Gastroesophageal sphincter (tissue), 4 donors: Measurements from ENCODE around the gene MADD. TPM values are rescaled to one million over a fixed set of nuclear protein-coding genes. Genes with fewer than 3 reads are reported as not detected.
"Not testable (repeated sequence)": the region's sequence is repeated elsewhere in the genome, so short reads cannot be mapped to it uniquely, and the experiment has no call there.

ENCODE experiments used
- ATAC-seq: fragments of 150-250 bp; one replicate; pipeline ENCODE4 v1.9.1; 2016; ENCODE audit warnings: mild to moderate bottlenecking, moderate library complexity
- H3K27ac ChIP-seq, 4 donors: fragments of 200-600 bp; sonication (generic) in 3 of 4; 1 replicate in 3 of 4; 2 replicates in 1 of 4; pipeline ENCODE4 v1.5.1; 2016 to 2019
- H3K27me3 ChIP-seq: fragments of 200-600 bp; sonication (generic); one replicate; pipeline ENCODE4 v1.5.1; 2019
- H3K36me3 ChIP-seq, 2 donors: fragments of 200-600 bp; sonication (generic); one replicate each; pipeline ENCODE4 v1.5.1; 2019; ENCODE audit warnings: control low read depth in 1 of 2
- H3K4me1 ChIP-seq, 3 donors: fragments of 200-600 bp; sonication (generic); 1 replicate in 2 of 3; 2 replicates in 1 of 3; pipeline ENCODE4 v1.5.1; 2016 to 2019; ENCODE audit warnings: control low read depth in 2 of 3
- H3K4me3 ChIP-seq, 2 donors: fragments of 200-600 bp; sonication (generic); one replicate each; pipeline ENCODE4 v1.5.1; 2019; ENCODE audit warnings: mild to moderate bottlenecking in 1 of 2, moderate library complexity in 1 of 2
- H3K9me3 ChIP-seq, 3 donors: fragments of 200-600 bp; sonication (generic); one replicate each; pipeline ENCODE4 v1.5.1; 2017 to 2019; ENCODE audit warnings: control low read depth in 2 of 3
- CTCF ChIP-seq, 4 experiments: fragments of 200-600 bp in 2 of 4; fragments of 450-650 bp in 2 of 4; sonication (generic) in 1 of 4; IDR thresholded peaks; one replicate each; pipeline ENCODE4 v1.5.1; 2017 to 2019; ENCODE audit warnings: antibody characterized with exemption in 4 of 4, mild to moderate bottlenecking in 2 of 4, moderate library complexity in 2 of 4
- EP300 ChIP-seq: sonication (generic); formaldehyde crosslinking; IDR thresholded peaks from one replicate; pipeline ENCODE4 v1.6.1; 2017; ENCODE audit warnings: antibody characterized with exemption, mild to moderate bottlenecking
- POLR2A ChIP-seq, 2 donors: fragments of 450-650 bp; IDR thresholded peaks; one replicate each; pipeline ENCODE4 v1.6.1; 2017; ENCODE audit warnings: antibody characterized with exemption in 2 of 2, mild to moderate bottlenecking in 2 of 2, moderate library complexity in 1 of 2
- POLR2AphosphoS5 ChIP-seq: sonication (generic); formaldehyde crosslinking; IDR thresholded peaks from one replicate; pipeline ENCODE4 v1.6.1; 2017; ENCODE audit warnings: antibody characterized with exemption
- whole genome bisulfite sequencing, 2 donors: methylation state at CpG; one replicate each; pipeline ENCODE4 v1.1.5; 2018; ENCODE audit warnings: low coverage in 1 of 2; 5-methylcytosine and 5-hydroxymethylcytosine counted together
- total RNA-seq, 4 donors: library from RNA; depleted of rRNA; stranded (reverse); fragments of >200 nt; gene quantifications; one replicate each; pipeline ENCODE4 v1.1.0, GENCODE V29; 2016

Gene MADD
- total RNA-seq, 4 donors from 2014 or later: 23.7 to 33.9 (median 29.4) TPM

GRCh38 chr11:47305734-47306483 is 36.0 kb downstream of the MADD start:
- no peak overlapping the region for H3K27ac ChIP-seq
- ATAC-seq: no peak
- WGBS, 2 donors: 88% methylated on average over 1 of the region's 3 CpGs; no CpG with 5 or more reads in 1 of the 2 donors
- no peaks in the 10 kb centered on the region for H3K27me3 ChIP-seq
- H3K4me3 ChIP-seq: no peak overlapping the region
- peaks cover 3 to 100% of the 10 kb centered on the region in 2 donors for H3K36me3 ChIP-seq
- peaks cover 0 to 22% (median 0%) of the 10 kb centered on the region in 3 donors for H3K9me3 ChIP-seq
- TF ChIP-seq POLR2AphosphoS5 (no peak), CTCF (IDR thresholded peaks at IDR 0.05) (no peak), POLR2A (IDR thresholded peaks at IDR 0.05) (no peak), EP300 (no peak)
- H3K4me1 ChIP-seq: no peaks in the 10 kb centered on the region

DNA sequence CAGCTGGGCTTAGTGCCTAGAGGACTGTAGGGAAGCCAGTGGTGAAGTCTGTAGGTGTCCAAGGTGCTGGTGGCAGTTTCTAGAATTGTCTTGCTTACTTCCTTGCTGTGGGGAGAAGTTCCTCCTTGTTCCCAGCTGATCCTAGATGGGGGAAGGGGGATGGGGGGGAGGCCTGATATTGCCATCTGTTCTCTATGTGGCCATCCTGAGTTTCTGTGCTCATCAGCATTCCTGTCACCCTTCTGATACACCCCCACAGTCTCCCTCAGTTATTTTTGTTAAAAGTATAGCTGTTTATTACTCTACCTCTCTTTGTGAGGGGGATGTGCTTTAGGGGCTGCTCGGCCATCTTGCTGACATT is 36.5 kb downstream of the MADD start:
- no peak overlapping the region for H3K4me3 ChIP-seq
- peaks cover 3 to 100% of the 10 kb centered on the region in 2 donors for H3K36me3 ChIP-seq
- H3K27me3 ChIP-seq: no peaks in the 10 kb centered on the region
- 33 to 92% methylated on average over 1 of the region's 1 CpG for WGBS, 2 donors
- ATAC-seq: no peak
- H3K27ac ChIP-seq: no peak overlapping the region
- peaks cover 0 to 22% (median 0%) of the 10 kb centered on the region in 3 donors for H3K9me3 ChIP-seq
- TF ChIP-seq EP300: no peak
- H3K4me1 ChIP-seq: no peaks in the 10 kb centered on the region

GRCh38 chr11:47308050-47308823 is 38.3 kb downstream of the MADD start:
- H3K9me3 ChIP-seq: peaks cover 0 to 6% (median 0%) of the 10 kb centered on the region in 3 donors
- no peak overlapping the region for H3K27ac ChIP-seq
- H3K27me3 ChIP-seq: no peaks in the 10 kb centered on the region
- ATAC-seq: no peak
- WGBS, 2 donors: 81 to 85% methylated on average over 3 to 6 of the region's 6 CpGs
- TF ChIP-seq POLR2A (IDR thresholded peaks at IDR 0.05): no peak
- no peak for TF ChIP-seq CTCF (IDR thresholded peaks at IDR 0.05)
- TF ChIP-seq EP300: no peak
- TF ChIP-seq POLR2AphosphoS5: no peak
- H3K4me3 ChIP-seq: no peak overlapping the region
- no peaks in the 10 kb centered on the region for H3K4me1 ChIP-seq
- peaks cover 3 to 100% of the 10 kb centered on the region in 2 donors for H3K36me3 ChIP-seq

- WGBS, 2 donors: 83 to 93% methylated on average over 4 to 5 of the region's 5 CpGs
- TF ChIP-seq CTCF (IDR thresholded peaks at IDR 0.05) (no peak), EP300 (no peak), POLR2A (IDR thresholded peaks at IDR 0.05) (no peak), POLR2AphosphoS5 (no peak)
- H3K27ac ChIP-seq: no peak overlapping the region
- H3K9me3 ChIP-seq: no peaks in the 10 kb centered on the region
- H3K4me3 ChIP-seq: no peak overlapping the region
- ATAC-seq: no peak
- no peaks in the 10 kb centered on the region for H3K27me3 ChIP-seq
- H3K36me3 ChIP-seq: peaks cover 0 to 97% of the 10 kb centered on the region in 2 donors
- H3K4me1 ChIP-seq: no peaks in the 10 kb centered on the region
These were observed 45.1 kb downstream of the MADD start for GRCh38 chr11:47314992-47315391.

DNA sequence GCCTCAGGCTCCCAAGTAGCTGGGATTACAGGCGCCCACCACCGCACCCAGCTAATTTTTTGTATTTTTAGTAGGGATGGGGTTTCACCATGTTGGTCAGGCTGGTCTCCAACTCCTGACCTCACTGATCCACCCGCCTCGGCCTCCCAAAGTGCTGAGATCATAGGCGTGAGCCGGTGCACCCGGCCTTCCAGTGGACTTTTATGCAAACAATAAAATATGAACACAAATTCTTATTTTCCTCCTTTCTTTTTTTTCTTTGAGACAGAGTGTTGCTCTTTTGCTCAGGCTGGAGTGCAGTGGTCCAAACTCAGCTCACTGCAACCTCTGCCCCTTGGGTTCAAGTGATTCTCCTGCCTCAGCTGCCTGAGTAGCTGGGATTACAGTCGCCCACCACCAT is 46.6 kb downstream of the MADD start:
- H3K27me3 ChIP-seq, ATAC-seq, H3K4me1 ChIP-seq, H3K9me3 ChIP-seq, H3K4me3 ChIP-seq, H3K27ac ChIP-seq: not testable (repeated sequence)
- WGBS, 2 donors: 81% methylated on average over 7 of the region's 8 CpGs; no CpG with 5 or more reads in 1 of the 2 donors
- peaks cover 0 to 82% of the 10 kb centered on the region in 2 donors for H3K36me3 ChIP-seq
